SK-N-SH (cell line): ENCODE data around the gene TSPAN4. TPM values are rescaled to one million over a fixed set of nuclear protein-coding genes. Genes with fewer than 3 reads are reported as not detected.

Source experiments
- CTCF ChIA-PET: fragments of 300-600, 350-600 bp; formaldehyde crosslinking; extraction: SDS; loops from one replicate; lab custom pipeline; 2021; lab: Yijun Ruan, JAX
- POLR2A ChIA-PET: fragments of 350-600 bp; sonication (Branson Sonifier 250); formaldehyde crosslinking; extraction: SDS; loops from one replicate; lab custom pipeline; 2020; ENCODE audit warnings: antibody characterized with exemption, inconsistent platforms; lab: Yijun Ruan, JAX
- DNase-seq: peaks from one replicate; pipeline ENCODE4 v3.0.0; 2012
- H2AFZ ChIP-seq: fragments of 200-600 bp; sonication (generic); 2 replicates; pipeline ENCODE4 v1.8.1; 2016; ENCODE audit warnings: antibody characterized with exemption, mild to moderate bottlenecking, low read depth
- H3F3A ChIP-seq: fragments of 200-600 bp; sonication (generic); replicated peaks from 2 replicates; pipeline ENCODE3; 2016; ENCODE audit warnings: antibody characterized with exemption, mild to moderate bottlenecking; ENCODE audit not compliant: insufficient read depth
- H3K27ac ChIP-seq, 2 experiments: fragments of 200-500 bp in 1 of 2; fragments of 200-600 bp in 1 of 2; sonication (Bioruptor generic) in 1 of 2; sonication (generic), shearing (Covaris generic) in 1 of 2; 2 replicates each; pipeline versions ENCODE4 v1.5.1 to v1.6.1; 2014 to 2016; ENCODE audit warnings: low read depth in 2 of 2, inconsistent platforms in 1 of 2, low read length in 1 of 2, mild to moderate bottlenecking in 1 of 2, mixed read lengths in 1 of 2
- H3K27me3 ChIP-seq: fragments of 200-600 bp; sonication (generic), shearing (Covaris generic); 2 replicates; pipeline ENCODE4 v1.6.1; 2016; ENCODE audit warnings: mixed run types; ENCODE audit not compliant: insufficient read depth
- H3K36me3 ChIP-seq, 2 experiments: fragments of 200-500 bp in 1 of 2; fragments of 200-600 bp in 1 of 2; sonication (Bioruptor generic) in 1 of 2; sonication (generic) in 1 of 2; replicated peaks in 1 of 2; 2 replicates each; pipeline versions ENCODE3 to v1.5.1; 2014 to 2016; ENCODE audit warnings: low read length in 1 of 2, mild to moderate bottlenecking in 1 of 2; ENCODE audit not compliant: insufficient read depth in 2 of 2, control insufficient read depth in 1 of 2
- H3K4me1 ChIP-seq, 2 experiments: fragments of 200-500 bp in 1 of 2; fragments of 200-600 bp in 1 of 2; sonication (Bioruptor generic) in 1 of 2; sonication (generic), shearing (Covaris generic) in 1 of 2; 2 replicates each; pipeline versions ENCODE4 v1.5.1 to v1.6.1; 2014 to 2016; ENCODE audit warnings: low read depth in 1 of 2, low read length in 1 of 2, mixed run types in 1 of 2; ENCODE audit not compliant: insufficient read depth in 2 of 2, control insufficient read depth in 1 of 2
- H3K4me2 ChIP-seq: fragments of 200-600 bp; sonication (generic), shearing (Covaris generic); 2 replicates; pipeline ENCODE4 v1.6.1; 2017; ENCODE audit warnings: mixed run types
- H3K4me3 ChIP-seq, 2 experiments: fragments of 200-500 bp in 1 of 2; fragments of 200-600 bp in 1 of 2; sonication (Bioruptor generic) in 1 of 2; sonication (generic), shearing (Covaris generic) in 1 of 2; 2 replicates each; pipeline versions ENCODE4 v1.5.1 to v1.8.1; 2014 to 2016; ENCODE audit warnings: low read depth in 2 of 2, inconsistent platforms in 1 of 2, low read length in 1 of 2, mild to moderate bottlenecking in 1 of 2, mixed read lengths in 1 of 2, moderate library complexity in 1 of 2
- H3K79me2 ChIP-seq: fragments of 200-600 bp; sonication (generic); 2 replicates; pipeline ENCODE4 v1.8.1; 2017; ENCODE audit warnings: mild to moderate bottlenecking; ENCODE audit not compliant: insufficient read depth
- H3K9ac ChIP-seq: fragments of 200-600 bp; sonication (generic); 2 replicates; pipeline ENCODE4 v1.6.1; 2017; ENCODE audit warnings: mixed run types
- H3K9me2 ChIP-seq: fragments of 200-600 bp; sonication (generic); 2 replicates; pipeline ENCODE4 v1.6.1; 2017; ENCODE audit warnings: mixed run types
- H3K9me3 ChIP-seq: fragments of 200-600 bp; sonication (generic); 2 replicates; pipeline ENCODE4 v1.6.1; 2017; ENCODE audit warnings: mixed run types, mild to moderate bottlenecking, moderate library complexity
- H4K20me1 ChIP-seq: fragments of 200-600 bp; sonication (generic); 2 replicates; pipeline ENCODE4 v1.6.1; 2017; ENCODE audit warnings: mild to moderate bottlenecking, mixed run types; ENCODE audit not compliant: insufficient read depth
- JUND ChIP-seq: IDR thresholded peaks from 2 replicates; pipeline ENCODE4 v1.4.0; 2012
- MXI1 ChIP-seq: IDR thresholded peaks from 2 replicates; pipeline ENCODE4 v1.6.1; 2012; ENCODE audit warnings: mild to moderate bottlenecking, low read depth, low read length, improper control_type of control experiment
- POLR2AphosphoS5 ChIP-seq: IDR thresholded peaks from 2 replicates; pipeline ENCODE4 v1.6.1; 2012; ENCODE audit warnings: low read depth, low read length
- TAF1 ChIP-seq: IDR thresholded peaks from 2 replicates; pipeline ENCODE4 v1.6.1; 2012; ENCODE audit warnings: low read depth, mild to moderate bottlenecking, low read length, moderate library complexity, borderline replicate concordance
- TCF12 ChIP-seq: IDR thresholded peaks from 2 replicates; pipeline ENCODE4 v1.4.0; 2012
- WGBS: methylation state at CpG from one replicate; pipeline ENCODE4 v1.1.6; 2017; ENCODE audit warnings: low lambda C conversion rate; 5-methylcytosine and 5-hydroxymethylcytosine counted together
- polyA plus RNA-seq, 3 experiments: library from polyadenylated mRNA; depleted of rRNA; stranded (reverse); fragments of >200 nt; gene quantifications; 2 replicates each; pipeline ENCODE4 v1.2.3, GENCODE V29; 2012
- TF ChIP-seq, protein P1 (sequence below): fragments of 150-350 bp; IDR thresholded peaks from 2 replicates; pipeline ENCODE4 v1.6.1; 2016; ENCODE audit warnings: mild to moderate bottlenecking, low read depth, low read length
- TF ChIP-seq, protein P2 (sequence below): fragments of 200-600 bp; sonication (generic); IDR thresholded peaks from 2 replicates; pipeline ENCODE4 v1.6.1; 2017; ENCODE audit warnings: antibody characterized with exemption, mild to moderate bottlenecking, moderate library complexity
- TF ChIP-seq, protein P3 (sequence below): IDR thresholded peaks from 2 replicates; pipeline ENCODE4 v1.4.0; 2012; ENCODE audit warnings: low read depth

TSPAN4 gene
- polyA plus RNA-seq, 1 of the 3 experiments (the other 2 are of a cell fraction), result 226 TPM

DNA sequence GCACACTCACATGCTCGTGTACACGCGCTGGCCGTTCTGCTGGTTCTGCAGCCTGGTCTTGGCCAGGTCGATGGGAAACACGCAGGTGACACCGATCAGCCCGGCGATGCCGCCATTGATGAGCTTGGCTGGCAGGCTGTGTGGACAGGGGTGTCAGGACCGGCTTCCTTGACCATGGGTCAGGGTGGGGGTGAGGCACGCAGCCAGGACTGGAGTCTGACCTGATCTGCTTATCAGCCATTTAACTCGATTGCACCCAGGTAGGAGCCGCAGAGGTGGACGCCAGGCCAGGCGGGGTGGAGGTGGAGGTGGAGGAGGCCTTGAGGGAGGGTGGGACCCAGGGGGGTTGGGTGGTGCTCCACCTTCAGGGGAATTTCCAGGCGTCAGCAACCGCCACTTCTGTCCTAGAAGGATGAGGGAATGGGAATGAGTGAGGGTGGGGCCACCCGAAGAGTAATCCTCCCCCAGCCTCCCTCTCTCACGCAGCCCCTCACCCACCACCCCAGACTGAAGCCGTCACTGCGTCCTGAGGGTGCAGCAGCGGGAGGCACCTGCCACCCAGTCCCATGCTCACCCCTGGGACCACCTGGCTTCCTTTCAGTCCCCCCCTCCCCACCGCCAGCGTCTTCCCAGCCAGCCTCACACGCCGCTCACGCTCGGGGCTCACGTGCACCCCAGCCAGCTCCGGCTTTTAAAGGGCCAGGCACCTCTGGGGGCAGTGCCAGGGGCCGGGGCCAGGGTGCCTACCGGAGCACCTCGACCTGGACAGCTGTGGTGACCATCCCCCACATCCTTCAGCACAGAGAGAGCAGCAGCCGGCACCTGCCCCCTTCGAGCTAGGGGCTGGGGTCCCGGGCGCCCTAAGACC is 47.7 kb upstream of the TSPAN4 start (continued):
- TF ChIP-seq, protein P1, sequence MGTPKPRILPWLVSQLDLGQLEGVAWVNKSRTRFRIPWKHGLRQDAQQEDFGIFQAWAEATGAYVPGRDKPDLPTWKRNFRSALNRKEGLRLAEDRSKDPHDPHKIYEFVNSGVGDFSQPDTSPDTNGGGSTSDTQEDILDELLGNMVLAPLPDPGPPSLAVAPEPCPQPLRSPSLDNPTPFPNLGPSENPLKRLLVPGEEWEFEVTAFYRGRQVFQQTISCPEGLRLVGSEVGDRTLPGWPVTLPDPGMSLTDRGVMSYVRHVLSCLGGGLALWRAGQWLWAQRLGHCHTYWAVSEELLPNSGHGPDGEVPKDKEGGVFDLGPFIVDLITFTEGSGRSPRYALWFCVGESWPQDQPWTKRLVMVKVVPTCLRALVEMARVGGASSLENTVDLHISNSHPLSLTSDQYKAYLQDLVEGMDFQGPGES, result no peak
- no peak for TF ChIP-seq TCF12
- TF ChIP-seq, all 33 proteins: peak for 0

DNA sequence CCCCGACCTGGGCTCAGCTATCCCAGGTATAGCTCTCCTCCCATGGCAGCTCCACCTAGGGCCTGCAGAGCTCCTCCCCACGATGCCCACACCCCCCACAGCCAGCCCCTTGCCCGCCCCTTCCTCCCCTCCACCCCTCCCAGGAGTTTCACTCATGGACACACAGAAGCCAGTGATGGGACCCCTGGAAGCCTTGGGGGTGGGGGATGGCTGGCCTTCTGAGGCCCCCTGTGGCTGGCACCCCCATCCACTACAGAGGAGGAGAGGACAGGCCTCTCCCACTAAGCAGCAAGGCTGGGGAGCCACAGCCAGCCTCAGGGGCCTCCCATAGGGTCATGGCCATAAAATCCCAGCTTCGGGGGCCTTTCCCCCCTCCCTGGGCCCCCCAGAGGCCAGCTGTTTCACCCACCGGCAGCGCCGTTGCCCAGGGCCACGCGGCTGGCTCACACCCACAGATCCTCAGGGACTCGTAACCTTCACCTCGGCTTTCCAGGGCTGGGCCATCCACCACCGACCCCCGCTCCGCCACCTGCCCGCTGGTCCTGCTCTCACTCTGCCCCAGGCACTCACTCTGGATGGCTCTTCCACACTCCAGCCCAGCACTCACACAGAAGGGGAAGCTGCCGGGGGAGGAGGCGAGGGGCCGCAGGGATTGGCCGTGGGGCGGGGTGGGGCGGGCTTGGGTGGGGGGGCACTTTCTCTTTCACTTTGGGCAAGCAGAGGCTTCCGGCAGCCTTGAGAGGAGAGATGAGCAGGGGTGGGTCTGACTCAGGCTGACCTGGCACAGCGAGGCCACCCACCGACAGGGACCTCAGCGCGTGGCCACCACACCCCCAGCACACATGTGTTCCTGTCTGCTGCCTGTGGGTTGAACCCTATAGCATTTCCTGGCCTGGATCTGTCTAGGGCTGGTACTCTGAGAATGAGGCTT is 46.8 kb upstream of the TSPAN4 start:
- ChIA-PET POLR2A (interaction anchor here (0.6 to 2.5 kb wide), 4 partner anchors 8 to 234 kb away, joined by 3 to 14 read pairs (median 6); partner anchors contain the start of genes PNPLA2 and RPLP2), CTCF (interaction anchor here (0.9 to 6.3 kb wide), 3 partner anchors 12 to 68 kb away, joined by 3 to 43 read pairs (median 4); no protein-coding TSS in a partner anchor)
- no peak overlapping the region for H2AFZ ChIP-seq
- TF ChIP-seq TAF1 (peak; percentile 63; the same call in 1 of the 2 replicates), MXI1 (peak; percentile 91), JUND (no peak), POLR2AphosphoS5 (peak; percentile 58; the same call in 1 of the 2 replicates)
- TF ChIP-seq, protein P2, sequence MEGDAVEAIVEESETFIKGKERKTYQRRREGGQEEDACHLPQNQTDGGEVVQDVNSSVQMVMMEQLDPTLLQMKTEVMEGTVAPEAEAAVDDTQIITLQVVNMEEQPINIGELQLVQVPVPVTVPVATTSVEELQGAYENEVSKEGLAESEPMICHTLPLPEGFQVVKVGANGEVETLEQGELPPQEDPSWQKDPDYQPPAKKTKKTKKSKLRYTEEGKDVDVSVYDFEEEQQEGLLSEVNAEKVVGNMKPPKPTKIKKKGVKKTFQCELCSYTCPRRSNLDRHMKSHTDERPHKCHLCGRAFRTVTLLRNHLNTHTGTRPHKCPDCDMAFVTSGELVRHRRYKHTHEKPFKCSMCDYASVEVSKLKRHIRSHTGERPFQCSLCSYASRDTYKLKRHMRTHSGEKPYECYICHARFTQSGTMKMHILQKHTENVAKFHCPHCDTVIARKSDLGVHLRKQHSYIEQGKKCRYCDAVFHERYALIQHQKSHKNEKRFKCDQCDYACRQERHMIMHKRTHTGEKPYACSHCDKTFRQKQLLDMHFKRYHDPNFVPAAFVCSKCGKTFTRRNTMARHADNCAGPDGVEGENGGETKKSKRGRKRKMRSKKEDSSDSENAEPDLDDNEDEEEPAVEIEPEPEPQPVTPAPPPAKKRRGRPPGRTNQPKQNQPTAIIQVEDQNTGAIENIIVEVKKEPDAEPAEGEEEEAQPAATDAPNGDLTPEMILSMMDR, result no peak
- TF ChIP-seq, protein P3, sequence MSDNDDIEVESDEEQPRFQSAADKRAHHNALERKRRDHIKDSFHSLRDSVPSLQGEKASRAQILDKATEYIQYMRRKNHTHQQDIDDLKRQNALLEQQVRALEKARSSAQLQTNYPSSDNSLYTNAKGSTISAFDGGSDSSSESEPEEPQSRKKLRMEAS, result peak; percentile 90
- no peaks in the 10 kb centered on the region for H3K9me3 ChIP-seq
- H3K79me2 ChIP-seq, result peaks cover 20% of the 10 kb centered on the region
- H3K36me3 ChIP-seq, result peaks cover 0 to 46% of the 10 kb centered on the region in 2 experiments
- peak overlapping the region; percentile 87 for H3K9ac ChIP-seq
- H3K9me2 ChIP-seq, result no peaks in the 10 kb centered on the region
- WGBS, result 13% methylated on average over 9 of the region's 26 CpGs
- peak overlapping the region; percentile 100 for H3K4me2 ChIP-seq
- DNase-seq, result peak; percentile 84
- H4K20me1 ChIP-seq, result no peaks in the 10 kb centered on the region
- H3K4me3 ChIP-seq, result peak overlapping the region; percentile 90 to 92
- peaks cover 8 to 40% of the 10 kb centered on the region in 2 experiments; a peak in 2 of 4 replicates for H3K4me1 ChIP-seq
- H3K27me3 ChIP-seq, result no peaks in the 10 kb centered on the region
- H3F3A ChIP-seq, result peaks cover 14% of the 10 kb centered on the region
- peak overlapping the region; percentile 93 for H3K27ac ChIP-seq
